PFSK-1 (cell line): ENCODE data around the gene ARPC5.

Source experiments
- FOXP2 ChIP-seq: optimal IDR thresholded peaks from 2 replicates; pipeline ENCODE3; 2011; ENCODE audit warnings: borderline replicate concordance, control low read depth, inconsistent platforms; ENCODE audit not compliant: insufficient read depth; ENCODE audit errors: extremely low read length, extremely low read depth
- POLR2AphosphoS5 ChIP-seq: IDR thresholded peaks from 2 replicates; pipeline ENCODE4 v1.6.1; 2012; ENCODE audit warnings: low read depth, mild to moderate bottlenecking, control low read depth, low read length, moderate library complexity
- REST ChIP-seq, 2 experiments: IDR thresholded peaks; 2 replicates each; pipeline versions ENCODE4 v1.6.1 to v1.8.0; 2011 to 2012; ENCODE audit warnings: low read depth in 2 of 2, low read length in 2 of 2, control low read depth in 1 of 2, inconsistent platforms in 1 of 2, mild to moderate bottlenecking in 1 of 2, moderate library complexity in 1 of 2; ENCODE audit not compliant: insufficient read depth in 1 of 2
- SIN3A ChIP-seq: IDR thresholded peaks from 2 replicates; pipeline ENCODE4 v1.6.1; 2012; ENCODE audit warnings: mild to moderate bottlenecking, low read length, moderate library complexity, borderline replicate concordance; ENCODE audit not compliant: insufficient read depth
- TAF1 ChIP-seq: IDR thresholded peaks from 2 replicates; pipeline ENCODE4 v1.6.1; 2012; ENCODE audit warnings: low read length, control low read depth, borderline replicate concordance; ENCODE audit not compliant: insufficient read depth

Gene ARPC5

GRCh38 chr1:183675381-183675780 is 39.8 kb upstream of the ARPC5 start:
- TF ChIP-seq SIN3A (no peak), REST (IDR thresholded peaks at IDR 0.05; ENCODE audit: insufficient read depth in 1 of 2, low read depth in 2 of 2, low read length in 2 of 2) (no peak), TAF1 (no peak), FOXP2 (no peak)

GRCh38 chr1:183674886-183675285 is 39.3 kb upstream of the ARPC5 start:
- no peak for TF ChIP-seq SIN3A
- TF ChIP-seq FOXP2: no peak
- TF ChIP-seq REST (IDR thresholded peaks at IDR 0.05; ENCODE audit: insufficient read depth in 1 of 2, low read depth in 2 of 2, low read length in 2 of 2): no peak
- no peak for TF ChIP-seq TAF1
- TF ChIP-seq POLR2AphosphoS5: no peak

- TF ChIP-seq TAF1: no peak
- TF ChIP-seq SIN3A: no peak
- no peak for TF ChIP-seq REST (IDR thresholded peaks at IDR 0.05; ENCODE audit: insufficient read depth in 1 of 2, low read depth in 2 of 2, low read length in 2 of 2)
- TF ChIP-seq FOXP2: no peak
- TF ChIP-seq POLR2AphosphoS5: no peak
Observed at GRCh38 chr1:183674339-183674738, 38.8 kb upstream of the ARPC5 start.

GRCh38 chr1:183673605-183674323 is 38.2 kb upstream of the ARPC5 start:
- TF ChIP-seq TAF1: no peak
- no peak for TF ChIP-seq REST (IDR thresholded peaks at IDR 0.05; ENCODE audit: insufficient read depth in 1 of 2, low read depth in 2 of 2, low read length in 2 of 2)

- no peak for TF ChIP-seq REST (IDR thresholded peaks at IDR 0.05; ENCODE audit: insufficient read depth in 1 of 2, low read depth in 2 of 2, low read length in 2 of 2)
- no peak for TF ChIP-seq SIN3A
- no peak for TF ChIP-seq POLR2AphosphoS5
- TF ChIP-seq FOXP2: no peak
- TF ChIP-seq TAF1: no peak
Observed at GRCh38 chr1:183670169-183670568, 34.6 kb upstream of the ARPC5 start.
